ENCODE results near the gene HAND1.
A peak's percentile ranks its signal among the peaks of the same experiment; 100 is the strongest.

HAND1 gene

DNA sequence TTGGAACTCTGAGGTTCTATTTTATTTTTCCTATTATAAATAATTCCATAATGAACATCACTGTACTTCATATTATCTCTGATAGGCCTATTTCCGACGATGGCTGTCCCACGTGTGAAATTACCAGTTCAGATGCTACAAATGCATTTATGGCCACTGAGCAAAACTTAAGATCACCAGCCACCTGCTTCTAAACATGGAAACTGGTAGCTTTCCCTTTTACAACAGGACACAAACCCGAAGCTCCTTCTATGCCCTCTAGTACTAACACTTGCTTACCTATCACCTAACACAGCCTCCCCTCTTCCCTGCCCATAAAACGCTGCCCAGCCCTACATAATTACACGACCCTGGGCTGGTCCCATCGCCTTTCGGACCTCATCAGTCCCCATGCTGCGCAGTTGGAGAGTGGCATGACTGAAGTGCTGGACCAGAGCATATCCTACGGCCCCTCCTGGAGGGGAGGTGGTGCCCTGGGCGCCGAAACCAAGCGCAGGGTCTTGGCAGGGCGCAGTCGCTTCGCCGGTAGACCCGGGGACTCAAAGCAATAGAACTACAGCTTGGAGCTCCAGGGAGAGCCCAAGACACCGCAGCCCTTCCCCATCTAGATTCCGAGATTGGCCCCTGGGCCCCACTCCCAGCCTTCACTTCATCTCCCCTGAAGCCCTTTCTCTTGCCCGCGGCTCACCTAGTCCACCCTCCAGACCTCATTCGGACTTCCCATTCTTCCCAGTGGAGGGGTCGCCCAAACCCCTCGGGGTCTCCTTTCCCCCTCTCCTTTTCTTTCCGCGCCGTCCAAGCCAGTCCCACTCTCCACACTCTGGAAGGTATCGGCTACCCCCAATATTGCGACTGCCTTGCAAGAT is 33.2 kb downstream of the HAND1 start:
- TF ChIP-seq, protein P1, sequence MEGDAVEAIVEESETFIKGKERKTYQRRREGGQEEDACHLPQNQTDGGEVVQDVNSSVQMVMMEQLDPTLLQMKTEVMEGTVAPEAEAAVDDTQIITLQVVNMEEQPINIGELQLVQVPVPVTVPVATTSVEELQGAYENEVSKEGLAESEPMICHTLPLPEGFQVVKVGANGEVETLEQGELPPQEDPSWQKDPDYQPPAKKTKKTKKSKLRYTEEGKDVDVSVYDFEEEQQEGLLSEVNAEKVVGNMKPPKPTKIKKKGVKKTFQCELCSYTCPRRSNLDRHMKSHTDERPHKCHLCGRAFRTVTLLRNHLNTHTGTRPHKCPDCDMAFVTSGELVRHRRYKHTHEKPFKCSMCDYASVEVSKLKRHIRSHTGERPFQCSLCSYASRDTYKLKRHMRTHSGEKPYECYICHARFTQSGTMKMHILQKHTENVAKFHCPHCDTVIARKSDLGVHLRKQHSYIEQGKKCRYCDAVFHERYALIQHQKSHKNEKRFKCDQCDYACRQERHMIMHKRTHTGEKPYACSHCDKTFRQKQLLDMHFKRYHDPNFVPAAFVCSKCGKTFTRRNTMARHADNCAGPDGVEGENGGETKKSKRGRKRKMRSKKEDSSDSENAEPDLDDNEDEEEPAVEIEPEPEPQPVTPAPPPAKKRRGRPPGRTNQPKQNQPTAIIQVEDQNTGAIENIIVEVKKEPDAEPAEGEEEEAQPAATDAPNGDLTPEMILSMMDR (IDR thresholded peaks at IDR 0.05; ENCODE audit: extremely low read depth, insufficient read depth, missing control alignments), result no peak
- in situ Hi-C loops (cut with MboI; ENCODE audit: low pct_unique_long_range_greater_than_20kb, low sequenced_read_pairs, unreplicated experiment), result no loop called here
- DNase-seq (ENCODE audit: low spot score), result peak; percentile 47

DNA sequence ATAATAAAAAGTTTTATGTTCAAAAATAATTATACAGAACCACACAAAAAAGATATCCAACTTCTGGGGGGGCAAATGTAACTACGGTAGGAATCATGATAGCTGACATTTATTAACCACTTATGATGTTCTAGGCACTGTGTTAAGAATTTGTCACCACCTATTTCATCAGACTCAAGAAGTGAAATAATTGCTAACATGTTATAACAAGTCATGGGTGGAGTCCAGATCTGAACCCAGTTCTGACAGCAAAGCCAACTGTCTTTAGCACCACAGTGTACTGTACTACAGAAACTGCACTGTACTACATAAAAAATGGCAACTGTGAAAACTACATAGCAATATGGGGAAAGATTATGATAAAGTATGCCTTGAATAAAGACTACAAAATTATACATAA is 35.2 kb downstream of the HAND1 start:
- DNase-seq (ENCODE audit: low spot score), result no peak
- in situ Hi-C loops (cut with MboI; ENCODE audit: low pct_unique_long_range_greater_than_20kb, low sequenced_read_pairs, unreplicated experiment), result no loop called here
- TF ChIP-seq, protein P1 (IDR thresholded peaks at IDR 0.05; ENCODE audit: extremely low read depth, insufficient read depth, missing control alignments), result no peak

DNA sequence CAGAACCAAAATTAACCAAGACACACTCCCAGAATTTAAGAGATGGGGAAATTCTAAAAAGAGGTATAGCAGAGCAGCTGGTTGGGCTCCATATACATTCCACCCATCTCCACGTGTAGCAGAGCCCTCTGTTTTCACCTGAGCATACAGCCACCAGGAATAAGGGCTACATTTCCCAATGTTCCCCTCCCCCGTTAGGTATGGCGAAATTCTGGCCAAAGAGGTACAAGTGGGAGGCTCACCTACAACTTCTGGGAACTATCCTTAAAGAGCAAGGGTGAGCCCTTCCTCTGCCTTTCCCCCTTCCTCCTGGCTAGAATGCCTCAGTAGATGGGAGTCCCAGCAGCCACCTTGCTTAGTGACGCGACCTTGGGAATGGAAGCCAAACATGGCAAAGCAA is 37.5 kb downstream of the HAND1 start:
- in situ Hi-C loops (cut with MboI; ENCODE audit: low pct_unique_long_range_greater_than_20kb, low sequenced_read_pairs, unreplicated experiment), result no loop called here
- no peak for DNase-seq (ENCODE audit: low spot score)
- TF ChIP-seq, protein P1 (IDR thresholded peaks at IDR 0.05; ENCODE audit: extremely low read depth, insufficient read depth, missing control alignments), result no peak

DNA sequence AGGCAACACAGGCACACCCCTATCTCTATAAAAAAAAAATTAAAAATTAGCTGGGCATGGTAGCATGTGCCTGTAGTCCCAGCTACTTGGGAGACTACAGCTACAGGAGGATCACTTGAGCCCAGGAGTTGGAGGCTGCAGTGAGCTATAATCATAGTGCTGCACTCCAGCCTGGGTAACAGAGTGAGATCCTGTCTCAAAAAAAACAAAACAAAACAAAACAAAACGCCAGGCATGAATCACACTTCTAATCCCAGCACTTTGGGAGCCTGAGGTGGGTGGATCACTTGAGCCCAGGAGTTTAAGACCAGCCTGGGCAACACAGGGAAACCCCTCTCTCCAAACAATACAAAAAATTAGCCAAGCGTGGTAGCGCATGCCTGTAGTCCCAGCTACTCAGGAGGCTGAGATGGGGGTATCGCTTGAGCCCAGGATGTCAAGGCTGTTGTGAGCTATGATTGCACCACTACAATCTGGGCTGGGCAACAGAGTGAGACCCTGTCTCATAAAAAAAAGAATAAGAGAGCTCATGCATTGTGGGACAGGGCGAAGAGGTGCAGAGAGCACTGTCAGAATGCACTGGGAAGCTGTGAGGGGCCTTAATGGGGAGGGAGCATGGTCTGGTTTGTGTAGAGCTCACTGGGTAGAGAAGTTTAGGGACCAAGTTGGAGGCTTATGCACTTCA is 40.6 kb downstream of the HAND1 start:
- TF ChIP-seq, protein P1 (IDR thresholded peaks at IDR 0.05; ENCODE audit: extremely low read depth, insufficient read depth, missing control alignments), result no peak
- DNase-seq (ENCODE audit: low spot score), result no peak
- in situ Hi-C loops (cut with MboI; ENCODE audit: low pct_unique_long_range_greater_than_20kb, low sequenced_read_pairs, unreplicated experiment), result no loop called here

DNA sequence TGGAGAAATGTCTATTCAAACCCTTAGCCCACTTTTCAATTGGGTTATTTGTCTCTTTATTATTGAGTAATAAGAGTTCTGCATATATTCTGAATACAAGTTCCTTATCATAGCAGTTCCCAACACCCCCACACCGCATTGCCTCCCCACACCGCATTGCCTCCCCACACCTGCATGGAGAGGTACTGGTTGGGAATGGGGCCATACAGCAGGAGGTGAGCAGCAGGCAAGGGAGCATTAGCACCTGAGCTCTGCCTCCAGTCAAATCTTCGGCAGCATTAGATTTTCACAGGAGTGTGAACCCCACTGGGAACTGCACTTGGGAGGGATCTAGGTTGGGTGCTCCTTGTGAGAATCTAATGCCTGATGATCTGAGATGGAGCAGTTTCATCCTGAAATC is 42.8 kb downstream of the HAND1 start:
- TF ChIP-seq, protein P1 (IDR thresholded peaks at IDR 0.05; ENCODE audit: extremely low read depth, insufficient read depth, missing control alignments), result no peak
- no peak for DNase-seq (ENCODE audit: low spot score)
- in situ Hi-C loops (cut with MboI; ENCODE audit: low pct_unique_long_range_greater_than_20kb, low sequenced_read_pairs, unreplicated experiment), result no loop called here

DNA sequence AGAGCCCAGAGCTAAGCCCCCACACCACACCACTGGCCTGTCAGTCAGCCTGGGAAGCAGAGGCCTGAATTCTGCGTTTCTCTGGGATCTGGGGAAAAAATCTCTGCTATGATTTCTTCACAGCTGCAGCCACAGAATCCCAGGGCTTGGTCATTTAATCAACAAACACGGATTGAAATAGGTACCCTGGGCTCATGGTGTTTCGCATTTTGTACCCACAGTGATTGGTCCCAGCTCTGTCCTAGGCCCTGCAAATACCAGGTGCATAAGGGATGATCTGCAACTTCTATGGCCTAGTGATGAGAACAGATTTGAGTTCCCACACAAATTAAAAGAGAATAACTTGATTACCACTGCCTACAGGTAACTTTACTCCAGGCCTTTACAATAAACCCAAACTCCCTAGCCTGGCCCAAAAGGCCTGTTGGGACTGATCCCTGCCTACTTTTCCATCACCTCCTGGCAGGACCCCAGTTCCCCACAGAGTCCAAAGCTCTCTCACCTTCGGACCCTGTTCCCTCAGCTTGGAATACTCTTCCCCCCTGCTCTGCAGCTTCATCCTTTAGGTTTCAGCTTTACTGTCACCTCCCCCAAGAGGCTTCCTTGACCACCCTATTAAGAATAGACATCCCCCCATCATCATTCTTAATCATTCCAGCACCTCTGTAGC is 46.9 kb downstream of the HAND1 start:
- in situ Hi-C loops (cut with MboI; ENCODE audit: low pct_unique_long_range_greater_than_20kb, low sequenced_read_pairs, unreplicated experiment), result no loop called here
- TF ChIP-seq, protein P1 (IDR thresholded peaks at IDR 0.05; ENCODE audit: extremely low read depth, insufficient read depth, missing control alignments), result no peak
- DNase-seq (ENCODE audit: low spot score), result no peak

All from GM13977 (cell line).